Activated T-cell treated with anti-CD3 and anti-CD28 coated beads, Interleukin-2, amount 50 U/mL, for 24 hours (primary cell): ENCODE data around the gene CCS.
"Not testable (repeated sequence)": the region's sequence is repeated elsewhere in the genome, so short reads cannot be mapped to it uniquely, and the experiment has no call there.

ENCODE experiments used
- DNase-seq: peaks from one replicate; pipeline ENCODE4 v3.0.0-alpha.2; 2020
- H3K27ac Mint-ChIP-seq: 2 replicates; pipeline ENCODE4 v1.8.0; 2020; ENCODE audit warnings: mild to moderate bottlenecking, mixed read lengths
- H3K27me3 Mint-ChIP-seq: 2 replicates; pipeline ENCODE4 v1.8.0; 2020; ENCODE audit warnings: mixed read lengths
- H3K36me3 Mint-ChIP-seq: 2 replicates; pipeline ENCODE4 v1.8.0; 2020; ENCODE audit warnings: low read depth, mixed read lengths
- H3K4me1 Mint-ChIP-seq: 2 replicates; pipeline ENCODE4 v1.8.0; 2020; ENCODE audit warnings: low read depth, mixed read lengths
- H3K4me3 Mint-ChIP-seq: 2 replicates; pipeline ENCODE4 v1.8.0; 2020; ENCODE audit warnings: mild to moderate bottlenecking, moderate library complexity, mixed read lengths
- H3K9me3 Mint-ChIP-seq: 2 replicates; pipeline ENCODE4 v1.8.0; 2020; ENCODE audit warnings: mixed read lengths

CCS gene

GRCh38 chr11:66639814-66640340, 46.9 kb downstream of the CCS start:
- Mint-ChIP-seq H3K4me1 (peaks cover 78% of the 10 kb centered on the region), H3K4me3 (peak overlapping the region; percentile 96), H3K27ac (peak overlapping the region; percentile 98), H3K36me3 (peaks cover 93% of the 10 kb centered on the region)
- H3K27me3 Mint-ChIP-seq, H3K9me3 Mint-ChIP-seq: not testable (repeated sequence)
- DNase-seq = peak; percentile 31

- peak overlapping the region; percentile 98 for H3K27ac Mint-ChIP-seq
- peak overlapping the region; percentile 96 for H3K4me3 Mint-ChIP-seq
- H3K4me1 Mint-ChIP-seq = peaks cover 88% of the 10 kb centered on the region
- peaks cover 97% of the 10 kb centered on the region for H3K36me3 Mint-ChIP-seq
- no peaks in the 10 kb centered on the region for H3K27me3 Mint-ChIP-seq
- no peak for DNase-seq
- H3K9me3 Mint-ChIP-seq = no peaks in the 10 kb centered on the region
These were observed 48.8 kb downstream of the CCS start for GRCh38 chr11:66641834-66642233.

- peak overlapping the region; percentile 96 for H3K4me3 Mint-ChIP-seq
- H3K27ac Mint-ChIP-seq = peak overlapping the region; percentile 98
- DNase-seq = no peak
- peaks cover 88% of the 10 kb centered on the region for H3K4me1 Mint-ChIP-seq
- H3K36me3 Mint-ChIP-seq = peaks cover 99% of the 10 kb centered on the region
- no peaks in the 10 kb centered on the region for H3K27me3 Mint-ChIP-seq
- H3K9me3 Mint-ChIP-seq = no peaks in the 10 kb centered on the region
These were observed 50.9 kb downstream of the CCS start for GRCh38 chr11:66643745-66644437.

- H3K27ac Mint-ChIP-seq = peak overlapping the region; percentile 98
- H3K4me1 Mint-ChIP-seq = peaks cover 85% of the 10 kb centered on the region
- peak; percentile 8 for DNase-seq
- H3K4me3 Mint-ChIP-seq = no peak overlapping the region
- no peaks in the 10 kb centered on the region for H3K27me3 Mint-ChIP-seq
- H3K9me3 Mint-ChIP-seq = no peaks in the 10 kb centered on the region
- H3K36me3 Mint-ChIP-seq = peaks cover 98% of the 10 kb centered on the region
These were observed 53.8 kb downstream of the CCS start for GRCh38 chr11:66646828-66647227.

- Mint-ChIP-seq H3K36me3 (peaks cover 91% of the 10 kb centered on the region), H3K9me3 (no peaks in the 10 kb centered on the region), H3K27ac (peak overlapping the region; percentile 79), H3K4me1 (peaks cover 69% of the 10 kb centered on the region), H3K27me3 (no peaks in the 10 kb centered on the region), H3K4me3 (no peak overlapping the region)
- DNase-seq = peak; percentile 14
These were observed 56.9 kb downstream of the CCS start for GRCh38 chr11:66649903-66650302.

- peak overlapping the region; percentile 71 for H3K27ac Mint-ChIP-seq
- H3K27me3 Mint-ChIP-seq = no peaks in the 10 kb centered on the region
- no peak for DNase-seq
- no peaks in the 10 kb centered on the region for H3K9me3 Mint-ChIP-seq
- H3K36me3 Mint-ChIP-seq = peaks cover 88% of the 10 kb centered on the region
- H3K4me1 Mint-ChIP-seq = peaks cover 60% of the 10 kb centered on the region
- no peak overlapping the region for H3K4me3 Mint-ChIP-seq
These were observed 58.0 kb downstream of the CCS start for GRCh38 chr11:66651016-66651415.

GRCh38 chr11:66652651-66653050, 59.7 kb downstream of the CCS start:
- Mint-ChIP-seq H3K27me3 (no peaks in the 10 kb centered on the region), H3K4me3 (no peak overlapping the region), H3K4me1 (peaks cover 44% of the 10 kb centered on the region)

GRCh38 chr11:66653123-66653522, 60.1 kb downstream of the CCS start:
- Mint-ChIP-seq H3K4me1 (peaks cover 41% of the 10 kb centered on the region), H3K27ac (peak overlapping the region; percentile 83), H3K4me3 (no peak overlapping the region), H3K36me3 (peaks cover 85% of the 10 kb centered on the region), H3K27me3 (no peaks in the 10 kb centered on the region), H3K9me3 (no peaks in the 10 kb centered on the region)
- DNase-seq = no peak

More at GRCh38 chr11:66652651-66653050, 59.7 kb downstream of the CCS start:
- Mint-ChIP-seq H3K36me3 (peaks cover 86% of the 10 kb centered on the region), H3K9me3 (no peaks in the 10 kb centered on the region), H3K27ac (peak overlapping the region; percentile 83)
- no peak for DNase-seq
